Measurements from ENCODE around the gene MC4R. TPM values are rescaled to one million over a fixed set of nuclear protein-coding genes. Genes with fewer than 3 reads are reported as not detected.

Gene MC4R
- total and polyA plus RNA-seq, 2 donors (not counting 1 experiment from before 2014, with no cell fraction given) = not detected

DNA sequence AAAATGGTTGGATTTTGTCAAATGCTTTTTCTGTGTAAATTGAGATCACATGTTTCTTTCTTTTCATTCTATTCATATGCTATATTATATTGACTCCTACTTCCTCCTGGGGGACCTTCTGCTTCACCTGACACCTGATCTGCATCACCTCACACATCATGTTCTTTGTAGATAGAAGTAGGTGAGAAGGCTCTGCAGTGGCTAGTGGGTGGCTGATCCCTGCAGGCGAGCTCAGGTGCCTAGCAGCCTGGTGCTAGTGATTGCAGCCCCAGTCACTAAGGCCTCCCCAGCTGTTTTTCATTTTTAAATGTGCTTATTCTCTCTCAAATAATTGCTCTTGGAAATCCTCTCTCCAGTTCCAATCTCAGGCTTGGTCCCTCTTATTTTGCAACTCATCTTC lies 33.6 kb downstream of the MC4R start:
- H2AFZ ChIP-seq (ENCODE audit: low read length) = no peak overlapping the region
- no peaks in the 10 kb centered on the region for H3K79me2 ChIP-seq (ENCODE audit: control insufficient read depth, insufficient read depth, low read length)
- H4K20me1 ChIP-seq (ENCODE audit: control insufficient read depth, extremely low read depth, insufficient read depth, low read length) = no peaks in the 10 kb centered on the region
- no peaks in the 10 kb centered on the region for H3K4me1 ChIP-seq (ENCODE audit: control insufficient read depth, extremely low read depth, insufficient read depth, low read length)
- no peak for DNase-seq (ENCODE audit: low read depth in 2 of 2)
- no peaks in the 10 kb centered on the region for H3K36me3 ChIP-seq (ENCODE audit: control insufficient read depth, insufficient read depth, low read length)
- H3K27ac ChIP-seq (ENCODE audit: insufficient read depth, low read length) = no peak overlapping the region
- H3K9ac ChIP-seq (ENCODE audit: insufficient read depth, low read length) = no peak overlapping the region
- H3K27me3 ChIP-seq (ENCODE audit: control insufficient read depth, insufficient read depth, low read length) = no peaks in the 10 kb centered on the region
- TF ChIP-seq, protein P1, sequence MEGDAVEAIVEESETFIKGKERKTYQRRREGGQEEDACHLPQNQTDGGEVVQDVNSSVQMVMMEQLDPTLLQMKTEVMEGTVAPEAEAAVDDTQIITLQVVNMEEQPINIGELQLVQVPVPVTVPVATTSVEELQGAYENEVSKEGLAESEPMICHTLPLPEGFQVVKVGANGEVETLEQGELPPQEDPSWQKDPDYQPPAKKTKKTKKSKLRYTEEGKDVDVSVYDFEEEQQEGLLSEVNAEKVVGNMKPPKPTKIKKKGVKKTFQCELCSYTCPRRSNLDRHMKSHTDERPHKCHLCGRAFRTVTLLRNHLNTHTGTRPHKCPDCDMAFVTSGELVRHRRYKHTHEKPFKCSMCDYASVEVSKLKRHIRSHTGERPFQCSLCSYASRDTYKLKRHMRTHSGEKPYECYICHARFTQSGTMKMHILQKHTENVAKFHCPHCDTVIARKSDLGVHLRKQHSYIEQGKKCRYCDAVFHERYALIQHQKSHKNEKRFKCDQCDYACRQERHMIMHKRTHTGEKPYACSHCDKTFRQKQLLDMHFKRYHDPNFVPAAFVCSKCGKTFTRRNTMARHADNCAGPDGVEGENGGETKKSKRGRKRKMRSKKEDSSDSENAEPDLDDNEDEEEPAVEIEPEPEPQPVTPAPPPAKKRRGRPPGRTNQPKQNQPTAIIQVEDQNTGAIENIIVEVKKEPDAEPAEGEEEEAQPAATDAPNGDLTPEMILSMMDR (conservative IDR thresholded peaks at IDR 0.05 in 1 of 2, IDR thresholded peaks at IDR 0.05 in 1 of 2; ENCODE audit: low read depth in 1 of 2, low read length in 2 of 2) = no peak
- no peak for TF ChIP-seq EZH2 (IDR thresholded peaks at IDR 0.05; ENCODE audit: low read length, missing control alignments)
- H3K4me3 ChIP-seq (replicated peaks in 1 of 4; ENCODE audit: control extremely low read depth in 1 of 4, insufficient read depth in 1 of 4, low read depth in 3 of 4, low read length in 4 of 4) = no peak overlapping the region
- H3K4me2 ChIP-seq (ENCODE audit: extremely low read depth, insufficient read depth, low read length) = no peak overlapping the region
- H3K9me3 ChIP-seq (ENCODE audit: control insufficient read depth, insufficient read depth, low read depth, low read length) = no peaks in the 10 kb centered on the region

DNA sequence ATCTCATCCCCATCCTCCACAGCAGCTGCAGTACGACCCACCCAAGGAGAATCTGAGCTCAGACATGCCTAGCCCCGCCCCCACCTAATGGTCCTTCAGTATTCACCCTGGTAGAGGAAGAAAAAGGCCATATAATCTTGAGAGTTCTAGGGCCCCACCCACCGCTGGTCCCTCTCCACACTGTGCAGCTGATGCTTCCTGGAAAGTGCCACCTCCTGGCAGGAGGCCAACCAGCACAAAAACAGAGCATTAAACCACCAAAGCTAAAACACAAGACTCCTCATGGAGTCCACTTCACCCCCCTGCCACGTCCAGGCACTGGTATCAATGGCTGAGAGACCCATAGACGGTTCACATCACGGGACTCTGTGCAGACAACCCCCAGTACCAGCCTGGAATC lies 40.7 kb downstream of the MC4R start:
- DNase-seq (ENCODE audit: low read depth in 2 of 2) = no peak
- TF ChIP-seq EZH2 (IDR thresholded peaks at IDR 0.05; ENCODE audit: low read length, missing control alignments) = no peak
- TF ChIP-seq, protein P1 (conservative IDR thresholded peaks at IDR 0.05 in 1 of 2, IDR thresholded peaks at IDR 0.05 in 1 of 2; ENCODE audit: low read depth in 1 of 2, low read length in 2 of 2) = no peak
- H3K4me2 ChIP-seq (ENCODE audit: extremely low read depth, insufficient read depth, low read length) = no peak overlapping the region
- H3K27me3 ChIP-seq (ENCODE audit: control insufficient read depth, insufficient read depth, low read length) = no peaks in the 10 kb centered on the region
- no peaks in the 10 kb centered on the region for H3K36me3 ChIP-seq (ENCODE audit: control insufficient read depth, insufficient read depth, low read length)
- H2AFZ ChIP-seq (ENCODE audit: low read length) = no peak overlapping the region
- H3K4me1 ChIP-seq (ENCODE audit: control insufficient read depth, extremely low read depth, insufficient read depth, low read length) = no peaks in the 10 kb centered on the region
- no peak overlapping the region for H3K27ac ChIP-seq (ENCODE audit: insufficient read depth, low read length)
- no peak overlapping the region for H3K9ac ChIP-seq (ENCODE audit: insufficient read depth, low read length)
- no peaks in the 10 kb centered on the region for H3K79me2 ChIP-seq (ENCODE audit: control insufficient read depth, insufficient read depth, low read length)
- H3K9me3 ChIP-seq (ENCODE audit: control insufficient read depth, insufficient read depth, low read depth, low read length) = no peaks in the 10 kb centered on the region
- no peak overlapping the region for H3K4me3 ChIP-seq (replicated peaks in 1 of 4; ENCODE audit: control extremely low read depth in 1 of 4, insufficient read depth in 1 of 4, low read depth in 3 of 4, low read length in 4 of 4)
- no peaks in the 10 kb centered on the region for H4K20me1 ChIP-seq (ENCODE audit: control insufficient read depth, extremely low read depth, insufficient read depth, low read length)

DNA sequence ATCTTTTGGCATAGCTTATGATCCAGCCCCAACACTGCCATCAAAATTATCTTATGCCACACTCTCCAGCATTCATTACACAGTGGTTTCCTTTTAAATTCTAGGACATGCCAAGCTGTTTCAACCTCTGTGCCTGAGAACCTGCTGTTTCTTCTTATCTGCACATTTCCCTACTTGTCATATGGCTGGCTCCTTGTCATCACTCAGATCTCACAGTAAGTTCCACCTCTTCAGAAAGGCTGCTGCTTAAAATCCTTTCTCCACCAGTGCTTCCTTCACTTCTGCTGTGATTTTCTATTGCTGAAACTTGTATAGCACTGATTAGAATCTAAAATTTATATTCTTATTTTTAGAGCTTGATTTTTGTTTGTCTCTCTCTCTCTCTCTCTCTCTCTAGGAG lies 43.4 kb downstream of the MC4R start:
- Histone ChIP-seq H3K27ac (ENCODE audit: insufficient read depth, low read length) (no peak overlapping the region), H3K4me1 (ENCODE audit: control insufficient read depth, extremely low read depth, insufficient read depth, low read length) (no peaks in the 10 kb centered on the region), H3K9me3 (ENCODE audit: control insufficient read depth, insufficient read depth, low read depth, low read length) (no peaks in the 10 kb centered on the region), H3K4me2 (ENCODE audit: extremely low read depth, insufficient read depth, low read length) (no peak overlapping the region), H4K20me1 (ENCODE audit: control insufficient read depth, extremely low read depth, insufficient read depth, low read length) (no peaks in the 10 kb centered on the region), H3K9ac (ENCODE audit: insufficient read depth, low read length) (no peak overlapping the region), H3K4me3 (replicated peaks in 1 of 4; ENCODE audit: control extremely low read depth in 1 of 4, insufficient read depth in 1 of 4, low read depth in 3 of 4, low read length in 4 of 4) (no peak overlapping the region), H2AFZ (ENCODE audit: low read length) (no peak overlapping the region), H3K27me3 (ENCODE audit: control insufficient read depth, insufficient read depth, low read length) (no peaks in the 10 kb centered on the region), H3K36me3 (ENCODE audit: control insufficient read depth, insufficient read depth, low read length) (no peaks in the 10 kb centered on the region), H3K79me2 (ENCODE audit: control insufficient read depth, insufficient read depth, low read length) (no peaks in the 10 kb centered on the region)
- no peak for DNase-seq (ENCODE audit: low read depth in 2 of 2)
- no peak for TF ChIP-seq EZH2 (IDR thresholded peaks at IDR 0.05; ENCODE audit: low read length, missing control alignments)
- TF ChIP-seq, protein P1 (conservative IDR thresholded peaks at IDR 0.05 in 1 of 2, IDR thresholded peaks at IDR 0.05 in 1 of 2; ENCODE audit: low read depth in 1 of 2, low read length in 2 of 2) = no peak

All from fibroblast of lung (primary cell).